ENCODE measurements around the gene CEMIP. TPM values are rescaled to one million over a fixed set of nuclear protein-coding genes. Genes with fewer than 3 reads are reported as not detected.

Gene CEMIP
- polyA plus RNA-seq, 1 of the 3 experiments (the other 2 are of a cell fraction) = 27.8 TPM

DNA sequence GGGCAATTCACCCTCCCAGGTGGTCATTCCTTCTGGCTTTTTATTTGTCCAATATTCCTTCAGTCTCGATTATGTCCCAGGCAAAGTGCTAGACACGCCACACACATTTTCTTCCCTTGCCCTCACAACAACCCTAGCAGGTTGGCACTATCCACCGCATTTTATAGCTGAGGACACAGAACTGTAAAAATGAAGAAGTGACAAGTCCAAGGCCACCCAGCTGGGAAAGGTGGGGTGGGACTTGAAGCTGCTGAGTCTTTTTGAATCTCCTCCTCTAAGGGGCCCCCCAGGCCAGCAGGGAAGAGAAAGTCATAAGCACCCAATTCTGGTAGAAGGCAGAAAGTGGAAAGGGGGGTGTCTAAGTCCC is 60.6 kb downstream of the CEMIP start (continued):
- no peak for TF ChIP-seq MXI1 (IDR thresholded peaks at IDR 0.05; ENCODE audit: low read depth, low read length)

DNA sequence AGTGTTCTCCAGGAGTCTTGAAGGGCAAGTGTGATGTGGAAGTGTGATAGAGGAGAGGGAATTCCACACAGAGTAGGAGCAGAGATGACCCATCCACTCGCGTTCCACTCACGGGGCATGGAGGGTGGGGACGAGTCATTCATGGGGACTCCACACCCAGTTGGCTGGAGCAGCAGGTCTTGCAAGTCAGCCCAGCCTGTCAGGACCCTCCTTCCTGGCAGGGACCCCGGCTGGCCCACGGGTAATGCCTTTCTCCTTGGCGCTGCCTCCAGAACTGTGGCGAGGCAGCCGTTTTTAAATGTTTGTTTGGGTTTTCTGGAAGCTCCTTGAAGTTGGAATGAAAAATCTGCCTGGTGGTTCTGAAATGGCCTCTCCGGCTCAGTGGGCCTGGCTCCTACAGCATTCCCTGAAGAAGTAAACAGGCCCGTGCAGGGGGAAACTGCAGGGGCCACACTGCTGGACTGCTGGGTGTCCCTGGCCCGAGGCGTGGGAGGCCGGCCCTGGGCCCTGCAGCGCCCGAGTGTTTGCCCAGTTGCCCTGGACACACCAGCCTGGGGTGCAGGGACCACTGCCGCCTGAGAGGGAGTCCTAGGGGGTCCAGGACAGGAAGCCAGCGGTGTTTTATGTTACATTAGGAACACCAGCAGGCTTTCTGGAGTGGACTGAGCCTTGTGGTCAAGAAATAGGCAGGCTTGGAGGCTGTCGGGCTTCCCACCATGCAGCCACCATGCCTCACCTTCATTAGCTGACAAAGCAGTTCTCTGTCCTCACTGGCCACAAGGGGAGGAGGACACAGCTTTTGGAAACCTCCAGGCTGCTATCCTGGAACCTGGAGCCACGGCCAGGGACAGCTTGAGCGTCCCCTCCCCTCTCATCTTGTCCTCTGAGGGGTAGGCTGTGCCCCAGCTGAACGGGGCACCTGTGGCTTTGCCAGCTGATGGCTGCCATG is 61.3 kb downstream of the CEMIP start:
- H3K27me3 ChIP-seq (ENCODE audit: insufficient read depth) = no peaks in the 10 kb centered on the region
- POLR2A ChIA-PET = no interaction called here

More for the DNA sequence above, 61.3 kb downstream of the CEMIP start:
- Histone ChIP-seq H3F3A (replicated peaks; ENCODE audit: insufficient read depth) (no peaks in the 10 kb centered on the region), H3K9me3 (no peaks in the 10 kb centered on the region), H3K27ac (ENCODE audit: low read depth in 2 of 2, low read length in 1 of 2) (no peak overlapping the region), H3K9me2 (no peaks in the 10 kb centered on the region), H3K4me1 (ENCODE audit: control insufficient read depth in 1 of 2, insufficient read depth in 2 of 2, low read depth in 1 of 2, low read length in 1 of 2) (peaks cover 5 to 13% of the 10 kb centered on the region in 2 experiments; a peak in 2 of 4 replicates), H3K4me3 (ENCODE audit: low read depth in 2 of 2, low read length in 1 of 2) (no peak overlapping the region), H2AFZ (ENCODE audit: low read depth) (no peak overlapping the region), H3K79me2 (ENCODE audit: insufficient read depth) (no peaks in the 10 kb centered on the region), H4K20me1 (ENCODE audit: insufficient read depth) (no peaks in the 10 kb centered on the region), H3K4me2 (no peak overlapping the region), H3K9ac (no peak overlapping the region), H3K36me3 (replicated peaks in 1 of 2; ENCODE audit: control insufficient read depth in 1 of 2, insufficient read depth in 2 of 2, low read length in 1 of 2) (no peaks in the 10 kb centered on the region)
- WGBS (ENCODE audit: low lambda C conversion rate) = 84% methylated on average over 9 of the region's 22 CpGs
- CTCF ChIA-PET = interaction anchor here (0.8 kb wide), 1 partner anchor 16 kb away, joined by 3 read pairs; no protein-coding TSS in a partner anchor
- DNase-seq = no peak
- TF ChIP-seq TAF1 (IDR thresholded peaks at IDR 0.05; ENCODE audit: borderline replicate concordance, low read depth, low read length) (no peak), NRF1 (IDR thresholded peaks at IDR 0.05; ENCODE audit: low read depth, low read length) (no peak), NFIC (IDR thresholded peaks at IDR 0.05; ENCODE audit: borderline replicate concordance) (no peak), RCOR1 (IDR thresholded peaks at IDR 0.05; ENCODE audit: low read length) (no peak), FOSL2 (IDR thresholded peaks at IDR 0.05; ENCODE audit: borderline replicate concordance, low read depth) (no peak), RAD21 (IDR thresholded peaks at IDR 0.05; ENCODE audit: low read length) (no peak), RXRA (IDR thresholded peaks at IDR 0.05; ENCODE audit: borderline replicate concordance, low read depth) (no peak), EP300 (IDR thresholded peaks at IDR 0.05; ENCODE audit: borderline replicate concordance in 1 of 2, low read depth in 1 of 2, low read length in 1 of 2) (no peak), ELF1 (IDR thresholded peaks at IDR 0.05) (no peak), GATA2 (CRISPR knock-in tag; IDR thresholded peaks at IDR 0.05) (no peak), RFX5 (IDR thresholded peaks at IDR 0.05; ENCODE audit: low read length) (no peak), MXI1 (IDR thresholded peaks at IDR 0.05; ENCODE audit: low read depth, low read length) (no peak), EZH2phosphoT487 (IDR thresholded peaks at IDR 0.05; ENCODE audit: borderline replicate concordance, low read depth) (no peak)
- TF ChIP-seq, protein P1, sequence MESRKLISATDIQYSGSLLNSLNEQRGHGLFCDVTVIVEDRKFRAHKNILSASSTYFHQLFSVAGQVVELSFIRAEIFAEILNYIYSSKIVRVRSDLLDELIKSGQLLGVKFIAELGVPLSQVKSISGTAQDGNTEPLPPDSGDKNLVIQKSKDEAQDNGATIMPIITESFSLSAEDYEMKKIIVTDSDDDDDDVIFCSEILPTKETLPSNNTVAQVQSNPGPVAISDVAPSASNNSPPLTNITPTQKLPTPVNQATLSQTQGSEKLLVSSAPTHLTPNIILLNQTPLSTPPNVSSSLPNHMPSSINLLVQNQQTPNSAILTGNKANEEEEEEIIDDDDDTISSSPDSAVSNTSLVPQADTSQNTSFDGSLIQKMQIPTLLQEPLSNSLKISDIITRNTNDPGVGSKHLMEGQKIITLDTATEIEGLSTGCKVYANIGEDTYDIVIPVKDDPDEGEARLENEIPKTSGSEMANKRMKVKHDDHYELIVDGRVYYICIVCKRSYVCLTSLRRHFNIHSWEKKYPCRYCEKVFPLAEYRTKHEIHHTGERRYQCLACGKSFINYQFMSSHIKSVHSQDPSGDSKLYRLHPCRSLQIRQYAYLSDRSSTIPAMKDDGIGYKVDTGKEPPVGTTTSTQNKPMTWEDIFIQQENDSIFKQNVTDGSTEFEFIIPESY (IDR thresholded peaks at IDR 0.05; ENCODE audit: borderline replicate concordance, low read depth) = no peak
- TF ChIP-seq, protein P2, sequence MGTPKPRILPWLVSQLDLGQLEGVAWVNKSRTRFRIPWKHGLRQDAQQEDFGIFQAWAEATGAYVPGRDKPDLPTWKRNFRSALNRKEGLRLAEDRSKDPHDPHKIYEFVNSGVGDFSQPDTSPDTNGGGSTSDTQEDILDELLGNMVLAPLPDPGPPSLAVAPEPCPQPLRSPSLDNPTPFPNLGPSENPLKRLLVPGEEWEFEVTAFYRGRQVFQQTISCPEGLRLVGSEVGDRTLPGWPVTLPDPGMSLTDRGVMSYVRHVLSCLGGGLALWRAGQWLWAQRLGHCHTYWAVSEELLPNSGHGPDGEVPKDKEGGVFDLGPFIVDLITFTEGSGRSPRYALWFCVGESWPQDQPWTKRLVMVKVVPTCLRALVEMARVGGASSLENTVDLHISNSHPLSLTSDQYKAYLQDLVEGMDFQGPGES (IDR thresholded peaks at IDR 0.05; ENCODE audit: low read depth, low read length) = no peak
- TF ChIP-seq, protein P3, sequence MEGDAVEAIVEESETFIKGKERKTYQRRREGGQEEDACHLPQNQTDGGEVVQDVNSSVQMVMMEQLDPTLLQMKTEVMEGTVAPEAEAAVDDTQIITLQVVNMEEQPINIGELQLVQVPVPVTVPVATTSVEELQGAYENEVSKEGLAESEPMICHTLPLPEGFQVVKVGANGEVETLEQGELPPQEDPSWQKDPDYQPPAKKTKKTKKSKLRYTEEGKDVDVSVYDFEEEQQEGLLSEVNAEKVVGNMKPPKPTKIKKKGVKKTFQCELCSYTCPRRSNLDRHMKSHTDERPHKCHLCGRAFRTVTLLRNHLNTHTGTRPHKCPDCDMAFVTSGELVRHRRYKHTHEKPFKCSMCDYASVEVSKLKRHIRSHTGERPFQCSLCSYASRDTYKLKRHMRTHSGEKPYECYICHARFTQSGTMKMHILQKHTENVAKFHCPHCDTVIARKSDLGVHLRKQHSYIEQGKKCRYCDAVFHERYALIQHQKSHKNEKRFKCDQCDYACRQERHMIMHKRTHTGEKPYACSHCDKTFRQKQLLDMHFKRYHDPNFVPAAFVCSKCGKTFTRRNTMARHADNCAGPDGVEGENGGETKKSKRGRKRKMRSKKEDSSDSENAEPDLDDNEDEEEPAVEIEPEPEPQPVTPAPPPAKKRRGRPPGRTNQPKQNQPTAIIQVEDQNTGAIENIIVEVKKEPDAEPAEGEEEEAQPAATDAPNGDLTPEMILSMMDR (IDR thresholded peaks at IDR 0.05) = no peak
- TF ChIP-seq, protein P4, sequence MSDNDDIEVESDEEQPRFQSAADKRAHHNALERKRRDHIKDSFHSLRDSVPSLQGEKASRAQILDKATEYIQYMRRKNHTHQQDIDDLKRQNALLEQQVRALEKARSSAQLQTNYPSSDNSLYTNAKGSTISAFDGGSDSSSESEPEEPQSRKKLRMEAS (IDR thresholded peaks at IDR 0.05; ENCODE audit: low read depth) = no peak
- TF ChIP-seq, protein P5, sequence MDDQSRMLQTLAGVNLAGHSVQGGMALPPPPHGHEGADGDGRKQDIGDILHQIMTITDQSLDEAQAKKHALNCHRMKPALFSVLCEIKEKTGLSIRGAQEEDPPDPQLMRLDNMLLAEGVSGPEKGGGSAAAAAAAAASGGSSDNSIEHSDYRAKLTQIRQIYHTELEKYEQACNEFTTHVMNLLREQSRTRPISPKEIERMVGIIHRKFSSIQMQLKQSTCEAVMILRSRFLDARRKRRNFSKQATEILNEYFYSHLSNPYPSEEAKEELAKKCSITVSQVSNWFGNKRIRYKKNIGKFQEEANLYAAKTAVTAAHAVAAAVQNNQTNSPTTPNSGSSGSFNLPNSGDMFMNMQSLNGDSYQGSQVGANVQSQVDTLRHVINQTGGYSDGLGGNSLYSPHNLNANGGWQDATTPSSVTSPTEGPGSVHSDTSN (IDR thresholded peaks at IDR 0.05) = no peak
- TF ChIP-seq, protein P6, sequence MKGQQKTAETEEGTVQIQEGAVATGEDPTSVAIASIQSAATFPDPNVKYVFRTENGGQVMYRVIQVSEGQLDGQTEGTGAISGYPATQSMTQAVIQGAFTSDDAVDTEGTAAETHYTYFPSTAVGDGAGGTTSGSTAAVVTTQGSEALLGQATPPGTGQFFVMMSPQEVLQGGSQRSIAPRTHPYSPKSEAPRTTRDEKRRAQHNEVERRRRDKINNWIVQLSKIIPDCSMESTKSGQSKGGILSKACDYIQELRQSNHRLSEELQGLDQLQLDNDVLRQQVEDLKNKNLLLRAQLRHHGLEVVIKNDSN (IDR thresholded peaks at IDR 0.05; ENCODE audit: borderline replicate concordance, low read depth) = no peak
